OCI-LY7 (cell line): ENCODE data around the gene LFNG. TPM values are rescaled to one million over a fixed set of nuclear protein-coding genes. Genes with fewer than 3 reads are reported as not detected.
A peak's percentile ranks its signal among the peaks of the same experiment; 100 is the strongest.

Experiments used
- Bru-seq: library from RNA; stranded (reverse); fragments of 400-500 nt; gene quantifications from one replicate; lab custom pipeline; 2021; lab: Mats Ljungman, UMichigan
- BruChase-seq, 2 experiments: library from RNA; stranded (reverse); fragments of 400-500 nt; gene quantifications; one replicate each; lab custom pipeline; 2021; lab: Mats Ljungman, UMichigan
- BruUV-seq: library from RNA; stranded (reverse); fragments of 400-500 nt; replicated peaks from 2 replicates; lab custom pipeline; 2021; lab: Mats Ljungman, UMichigan
- CTCF ChIA-PET: fragments of 300-600 bp; sonication (Branson Sonifier 250); formaldehyde crosslinking; loops from one replicate; lab custom pipeline; 2022; ENCODE audit warnings: antibody characterized with exemption; ENCODE audit not compliant: unreplicated experiment; lab: Charles Lee
- POLR2A ChIA-PET: fragments of 300-600 bp; sonication (Branson Sonifier 250); formaldehyde crosslinking; loops from one replicate; lab custom pipeline; 2022; ENCODE audit warnings: antibody characterized with exemption; lab: Charles Lee
- DNase-seq: peaks from one replicate; pipeline ENCODE4 v3.0.0-alpha.2; 2015; ENCODE audit warnings: low spot score
- H2AFZ ChIP-seq: fragments of 200-600 bp; sonication (generic), shearing (Covaris generic); 2 replicates; pipeline ENCODE4 v1.6.1; 2014; ENCODE audit warnings: mild to moderate bottlenecking, antibody characterized with exemption, low read length, moderate library complexity
- H3K27ac ChIP-seq: fragments of 200-600 bp; sonication (generic); 2 replicates; pipeline ENCODE4 v1.5.1; 2014; ENCODE audit warnings: mixed run types, low read depth, mild to moderate bottlenecking, moderate library complexity, low read length, inconsistent platforms; ENCODE audit not compliant: poor library complexity, severe bottlenecking
- H3K36me3 ChIP-seq: fragments of 200-600 bp; sonication (generic); 2 replicates; pipeline ENCODE4 v1.6.1; 2014; ENCODE audit warnings: mild to moderate bottlenecking, antibody characterized with exemption, low read length, moderate library complexity, mixed read lengths; ENCODE audit not compliant: insufficient read depth
- H3K4me1 ChIP-seq: fragments of 200-600 bp; sonication (generic); 2 replicates; pipeline ENCODE4 v1.5.1; 2014; ENCODE audit warnings: mild to moderate bottlenecking, low read length; ENCODE audit not compliant: insufficient read depth, poor library complexity, severe bottlenecking
- H3K4me2 ChIP-seq: fragments of 200-600 bp; sonication (generic); 2 replicates; pipeline ENCODE4 v1.6.1; 2014; ENCODE audit warnings: mild to moderate bottlenecking, low read length
- H3K4me3 ChIP-seq: fragments of 200-600 bp; sonication (generic); 2 replicates; pipeline ENCODE4 v1.5.1; 2014; ENCODE audit warnings: mild to moderate bottlenecking, low read depth, low read length; ENCODE audit not compliant: poor library complexity, severe bottlenecking
- H3K79me2 ChIP-seq: fragments of 200-600 bp; sonication (generic); 2 replicates; pipeline ENCODE4 v1.6.1; 2016; ENCODE audit warnings: low read depth, mild to moderate bottlenecking, low read length, moderate library complexity, mixed read lengths; ENCODE audit not compliant: insufficient read depth
- H3K9me2 ChIP-seq: fragments of 200-600 bp; sonication (generic); 2 replicates; pipeline ENCODE4 v1.6.1; 2016; ENCODE audit warnings: mild to moderate bottlenecking, low read length, mixed read lengths; ENCODE audit not compliant: insufficient read depth
- H3K9me3 ChIP-seq: fragments of 200-600 bp; sonication (generic); 2 replicates; pipeline ENCODE4 v1.6.1; 2014; ENCODE audit warnings: mild to moderate bottlenecking, mixed run types, low read length, mixed read lengths
- H4K20me1 ChIP-seq: fragments of 200-600 bp; sonication (generic); 2 replicates; pipeline ENCODE4 v1.6.1; 2014; ENCODE audit warnings: mild to moderate bottlenecking, antibody characterized with exemption, low read length, moderate library complexity, mixed read lengths; ENCODE audit not compliant: insufficient read depth
- EZH2phosphoT487 ChIP-seq: fragments of 200-600 bp; sonication (generic); IDR thresholded peaks from 2 replicates; pipeline ENCODE4 v1.6.1; 2018; ENCODE audit warnings: low read depth, borderline replicate concordance, mild to moderate bottlenecking, mixed run types, antibody characterized with exemption, low read length, moderate library complexity, mixed read lengths
- intact Hi-C: fragments of 100-400 bp; cut with micrococcal nuclease; formaldehyde crosslinking; loops from one replicate; pipeline ENCODE4 v1.10.0; 2022; ENCODE audit not compliant: unreplicated experiment
- long read RNA-seq: library from polyadenylated mRNA; stranded (forward); transcript quantifications from one replicate; pipeline ENCODE4 v2.0.0, GENCODE V29; 2022
- total RNA-seq, 2 experiments: library from RNA; depleted of rRNA in 1 of 2; stranded (reverse); fragments of >200 nt in 1 of 2; shearing (Covaris generic) in 1 of 2; gene quantifications; 2 replicates each; pipeline ENCODE4 v1.2.3, GENCODE V29; 2014 to 2022
- TF ChIP-seq, protein P1 (sequence below): fragments of 200-600 bp; sonication (generic); conservative IDR thresholded peaks from 2 replicates; pipeline ENCODE4 v1.5.1; 2014; ENCODE audit warnings: mild to moderate bottlenecking, antibody characterized with exemption, low read length, moderate library complexity, mixed read lengths

LFNG gene, protein sequence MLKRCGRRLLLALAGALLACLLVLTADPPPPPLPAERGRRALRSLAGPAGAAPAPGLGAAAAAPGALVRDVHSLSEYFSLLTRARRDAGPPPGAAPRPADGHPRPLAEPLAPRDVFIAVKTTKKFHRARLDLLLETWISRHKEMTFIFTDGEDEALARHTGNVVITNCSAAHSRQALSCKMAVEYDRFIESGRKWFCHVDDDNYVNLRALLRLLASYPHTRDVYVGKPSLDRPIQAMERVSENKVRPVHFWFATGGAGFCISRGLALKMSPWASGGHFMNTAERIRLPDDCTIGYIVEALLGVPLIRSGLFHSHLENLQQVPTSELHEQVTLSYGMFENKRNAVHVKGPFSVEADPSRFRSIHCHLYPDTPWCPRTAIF
- total RNA-seq (2014; rRNA removed; shearing (Covaris generic)), result 1.2 and 2.3 TPM in 2 replicates
- 1.2 and 2.1 TPM in 2 replicates for total RNA-seq (2022)
- percentile 12 among the genes with signal in this experiment for Bru-seq, nascent RNA
- percentile 21 among the genes with signal in this experiment for BruChase-seq, experiment 1, labeled RNA remaining after a 6-hour chase
- percentile 14 among the genes with signal in this experiment for BruChase-seq, experiment 2, labeled RNA remaining after a 2-hour chase
- long read RNA-seq, result 0 reads

DNA sequence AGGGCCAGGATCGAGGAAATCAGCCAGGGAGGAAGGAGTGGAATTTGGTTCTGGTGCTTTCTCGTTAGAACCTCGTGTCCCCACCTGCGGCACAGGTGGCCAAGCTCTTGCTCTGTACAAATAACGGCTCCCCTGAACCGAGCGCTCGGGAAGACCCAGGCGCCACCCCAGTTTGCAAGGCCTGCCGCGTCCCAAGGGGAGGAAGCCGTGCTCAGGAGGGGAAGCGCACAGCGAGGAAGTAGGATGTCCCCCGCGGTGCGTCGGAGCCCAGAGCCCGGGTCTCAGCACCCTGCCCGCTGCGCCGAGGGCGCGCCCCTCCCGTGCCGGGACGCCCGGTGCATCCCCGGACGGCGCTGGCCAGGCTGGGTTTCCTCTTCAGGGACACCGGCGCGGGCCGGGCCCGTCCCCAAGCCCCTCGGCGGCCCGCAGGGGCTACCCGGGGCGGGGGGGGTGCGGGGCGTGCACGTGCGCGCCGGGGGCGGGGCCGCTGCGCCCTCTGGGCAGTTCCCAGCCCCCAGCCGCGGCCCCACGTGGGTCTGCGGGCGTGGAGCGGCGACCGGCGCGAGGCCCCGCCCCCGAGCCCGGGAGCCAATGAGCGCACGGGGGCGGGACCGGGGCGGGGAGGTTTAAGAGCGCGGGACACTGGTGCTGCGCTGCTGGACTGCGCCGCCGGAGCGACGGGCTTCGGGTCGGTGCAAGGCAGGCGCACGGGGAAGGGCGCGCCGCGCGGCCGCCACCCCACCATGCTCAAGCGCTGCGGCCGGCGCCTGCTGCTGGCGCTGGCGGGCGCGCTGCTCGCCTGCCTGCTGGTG lies at the start of gene LFNG:
Gene LFNG, plus strand, starts transcription at position 656 of the 812 bp plus-strand sequence. Its CDS starts 88 bp downstream, at position 744.
- Histone ChIP-seq H3K4me1 (peaks cover 32% of the 10 kb centered on the region), H3K4me3 (peak within 1 kb of the TSS; percentile 64), H4K20me1 (no peaks in the 10 kb centered on the region), H3K79me2 (no peaks in the 10 kb centered on the region), H3K9me2 (no peaks in the 10 kb centered on the region), H2AFZ (0 out of 2 replicates have a peak within 1 kb of the TSS, but pooled peaks have one; percentile 30), H3K27ac (no peak within 1 kb of the TSS), H3K36me3 (no peaks in the 10 kb centered on the region), H3K4me2 (peak within 1 kb of the TSS; percentile 71), H3K9me3 (no peaks in the 10 kb centered on the region)
- intact Hi-C loops, result no loop called here
- CTCF ChIA-PET, result no interaction called here
- TF ChIP-seq EZH2phosphoT487, result no peak
- TF ChIP-seq, protein P1, sequence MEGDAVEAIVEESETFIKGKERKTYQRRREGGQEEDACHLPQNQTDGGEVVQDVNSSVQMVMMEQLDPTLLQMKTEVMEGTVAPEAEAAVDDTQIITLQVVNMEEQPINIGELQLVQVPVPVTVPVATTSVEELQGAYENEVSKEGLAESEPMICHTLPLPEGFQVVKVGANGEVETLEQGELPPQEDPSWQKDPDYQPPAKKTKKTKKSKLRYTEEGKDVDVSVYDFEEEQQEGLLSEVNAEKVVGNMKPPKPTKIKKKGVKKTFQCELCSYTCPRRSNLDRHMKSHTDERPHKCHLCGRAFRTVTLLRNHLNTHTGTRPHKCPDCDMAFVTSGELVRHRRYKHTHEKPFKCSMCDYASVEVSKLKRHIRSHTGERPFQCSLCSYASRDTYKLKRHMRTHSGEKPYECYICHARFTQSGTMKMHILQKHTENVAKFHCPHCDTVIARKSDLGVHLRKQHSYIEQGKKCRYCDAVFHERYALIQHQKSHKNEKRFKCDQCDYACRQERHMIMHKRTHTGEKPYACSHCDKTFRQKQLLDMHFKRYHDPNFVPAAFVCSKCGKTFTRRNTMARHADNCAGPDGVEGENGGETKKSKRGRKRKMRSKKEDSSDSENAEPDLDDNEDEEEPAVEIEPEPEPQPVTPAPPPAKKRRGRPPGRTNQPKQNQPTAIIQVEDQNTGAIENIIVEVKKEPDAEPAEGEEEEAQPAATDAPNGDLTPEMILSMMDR, result no peak
- DNase-seq, result peak; percentile 88
- no TSS peak for BruUV-seq
- POLR2A ChIA-PET, result no interaction called here

DNA sequence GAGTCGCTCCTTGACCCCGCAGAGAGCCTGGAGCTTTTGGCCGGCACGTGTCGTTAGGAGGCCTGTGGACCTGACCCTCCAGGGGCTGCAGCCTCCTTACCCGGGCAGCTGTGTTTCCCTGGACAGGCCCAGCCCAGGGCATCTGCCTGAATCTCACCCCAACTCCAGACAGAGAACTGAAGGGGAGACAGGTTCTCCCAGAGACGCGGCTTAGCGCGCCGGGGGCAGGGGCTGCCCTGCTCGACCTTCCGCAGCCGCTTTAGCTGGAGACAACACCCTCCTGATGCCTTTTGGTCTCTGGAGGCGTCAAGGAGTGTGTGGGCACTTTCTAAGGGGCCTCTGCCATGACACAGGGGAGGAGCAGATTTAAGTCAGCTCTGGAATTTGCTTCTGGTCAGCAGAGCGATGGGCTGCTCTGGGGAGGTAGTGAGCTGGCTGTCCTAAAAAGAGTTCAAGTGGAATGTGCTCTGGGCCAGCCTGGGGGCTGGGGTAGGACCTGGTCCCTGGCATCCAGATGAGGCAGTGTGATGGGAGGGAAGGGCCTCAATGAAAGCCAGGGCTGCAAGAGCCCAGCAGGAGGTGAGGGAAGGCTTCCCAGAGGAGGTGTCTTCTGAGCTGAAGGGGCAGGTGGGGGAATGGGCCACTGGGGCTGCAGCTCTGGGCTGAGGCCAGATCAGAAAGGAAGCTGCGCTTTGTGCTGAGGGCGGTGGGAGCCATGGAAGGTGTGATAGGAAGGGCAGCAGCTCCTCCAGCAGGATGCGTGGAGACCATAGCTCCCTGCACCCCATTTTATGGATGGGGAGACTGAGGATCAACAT lies 49.2 kb upstream of the LFNG start:
- no peaks in the 10 kb centered on the region for H3K9me2 ChIP-seq
- H3K4me1 ChIP-seq, result no peaks in the 10 kb centered on the region
- no peak overlapping the region for H3K27ac ChIP-seq
- intact Hi-C loops, result no loop called here
- BruUV-seq, result no TSS peak
- ChIA-PET POLR2A (interaction anchor here (0.5 kb wide), 1 partner anchor 143 kb away, joined by 3 read pairs; no protein-coding TSS in a partner anchor), CTCF (no interaction called here)
- no peak overlapping the region for H3K4me3 ChIP-seq
- H2AFZ ChIP-seq, result no peak overlapping the region
- H4K20me1 ChIP-seq, result no peaks in the 10 kb centered on the region
- no peaks in the 10 kb centered on the region for H3K79me2 ChIP-seq
- no peak for DNase-seq
- H3K36me3 ChIP-seq, result no peaks in the 10 kb centered on the region
- no peaks in the 10 kb centered on the region for H3K9me3 ChIP-seq
- TF ChIP-seq, protein P1, result no peak
- TF ChIP-seq EZH2phosphoT487, result no peak
- H3K4me2 ChIP-seq, result no peak overlapping the region
